ENCODE results near the gene SV2B. TPM values are rescaled to one million over a fixed set of nuclear protein-coding genes. Genes with fewer than 3 reads are reported as not detected.
A peak's percentile ranks its signal among the peaks of the same experiment; 100 is the strongest.

The SV2B gene
- total RNA-seq, 4 donors from 2014 or later, result 0.23 to 2.2 (median 0.62) TPM

DNA sequence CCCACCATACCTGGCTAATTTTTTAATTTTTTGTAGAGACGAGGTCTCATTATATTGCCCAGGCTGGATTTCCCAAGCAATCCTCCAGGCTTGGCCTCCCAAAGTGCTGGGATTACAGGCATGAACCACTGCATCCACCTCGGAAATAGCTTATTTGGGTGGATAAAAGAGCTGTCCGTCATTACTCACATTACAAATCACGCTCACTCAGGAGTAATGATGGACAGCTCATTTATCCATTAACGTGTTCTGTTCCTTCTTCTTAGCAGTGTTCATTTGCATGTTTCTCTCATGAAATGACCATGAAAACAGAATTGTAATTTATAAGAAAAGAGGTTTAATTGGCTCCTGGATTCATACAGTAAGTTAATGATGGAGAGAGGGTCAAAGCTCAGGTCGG is 9.8 kb downstream of the SV2B start:
- H3K27me3 ChIP-seq, result no peaks in the 10 kb centered on the region
- 83% methylated on average over 6 of the region's 6 CpGs for WGBS
- H3K9me3 ChIP-seq, result no peaks in the 10 kb centered on the region
- no peaks in the 10 kb centered on the region for H3K36me3 ChIP-seq
- no peak overlapping the region for H3K4me3 ChIP-seq
- H3K27ac ChIP-seq, result no peak overlapping the region
- H3K4me1 ChIP-seq, result no peaks in the 10 kb centered on the region
- no peak for TF ChIP-seq POLR2AphosphoS5 (IDR thresholded peaks at IDR 0.05)
- no peak for TF ChIP-seq POLR2A (IDR thresholded peaks at IDR 0.05)
- no peak for DNase-seq (ENCODE audit: low spot score in 2 of 2)

DNA sequence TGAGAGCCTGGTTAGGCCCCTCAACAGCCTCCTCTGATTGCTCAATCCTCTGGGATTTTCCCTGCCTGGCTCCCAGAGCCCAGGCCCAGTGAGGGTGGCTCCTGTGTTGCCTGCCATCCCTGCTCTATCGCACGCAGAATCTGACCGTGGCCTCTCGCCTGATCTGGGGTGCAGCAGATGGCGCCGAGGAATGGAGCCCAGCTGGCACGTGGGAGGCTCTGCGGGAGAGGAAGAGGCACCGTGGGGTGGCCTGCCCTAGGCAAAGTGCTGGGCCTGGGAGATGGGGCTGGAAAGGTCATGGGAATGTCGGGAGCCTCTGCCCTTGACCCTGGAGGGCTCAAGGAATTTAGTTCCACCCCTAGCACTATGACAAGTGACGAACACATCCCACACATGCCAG is 10.3 kb downstream of the SV2B start:
- DNase-seq (ENCODE audit: low spot score in 2 of 2), result no peak
- WGBS, result 83% methylated on average over 11 of the region's 11 CpGs
- no peaks in the 10 kb centered on the region for H3K4me1 ChIP-seq
- no peaks in the 10 kb centered on the region for H3K27me3 ChIP-seq
- no peaks in the 10 kb centered on the region for H3K36me3 ChIP-seq
- no peak overlapping the region for H3K27ac ChIP-seq
- no peaks in the 10 kb centered on the region for H3K9me3 ChIP-seq
- no peak for TF ChIP-seq POLR2AphosphoS5 (IDR thresholded peaks at IDR 0.05)
- no peak overlapping the region for H3K4me3 ChIP-seq

DNA sequence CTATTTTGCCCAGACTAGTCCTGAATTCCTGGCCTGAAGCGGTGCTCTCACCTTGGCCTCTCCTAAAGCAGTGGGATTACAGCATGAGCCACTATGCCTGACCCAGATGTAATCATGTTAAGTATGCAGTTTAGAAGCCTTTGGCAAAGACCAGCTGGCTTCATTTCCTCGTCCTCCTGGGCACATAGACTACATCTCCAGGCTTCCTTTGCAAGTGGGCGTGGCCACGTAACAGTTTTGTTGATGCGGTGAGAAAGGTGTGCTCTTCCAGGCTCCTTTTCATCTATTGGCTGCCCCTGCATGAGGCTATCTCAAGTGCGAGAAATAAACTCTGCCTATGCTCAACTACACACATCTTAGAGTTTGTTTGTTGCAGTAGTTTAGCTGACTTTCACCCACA is 13.0 kb downstream of the SV2B start:
- no peak for DNase-seq (ENCODE audit: low spot score in 2 of 2)
- WGBS, result 36% methylated on average over 6 of the region's 6 CpGs
- H3K4me3 ChIP-seq, result no peak overlapping the region
- H3K36me3 ChIP-seq, result no peaks in the 10 kb centered on the region
- no peaks in the 10 kb centered on the region for H3K9me3 ChIP-seq
- H3K4me1 ChIP-seq, result peaks cover 14% of the 10 kb centered on the region
- H3K27me3 ChIP-seq, result no peaks in the 10 kb centered on the region
- TF ChIP-seq POLR2AphosphoS5 (IDR thresholded peaks at IDR 0.05), result no peak
- TF ChIP-seq EP300 (IDR thresholded peaks at IDR 0.05), result no peak
- no peak for TF ChIP-seq POLR2A (IDR thresholded peaks at IDR 0.05)
- TF ChIP-seq, protein P1, sequence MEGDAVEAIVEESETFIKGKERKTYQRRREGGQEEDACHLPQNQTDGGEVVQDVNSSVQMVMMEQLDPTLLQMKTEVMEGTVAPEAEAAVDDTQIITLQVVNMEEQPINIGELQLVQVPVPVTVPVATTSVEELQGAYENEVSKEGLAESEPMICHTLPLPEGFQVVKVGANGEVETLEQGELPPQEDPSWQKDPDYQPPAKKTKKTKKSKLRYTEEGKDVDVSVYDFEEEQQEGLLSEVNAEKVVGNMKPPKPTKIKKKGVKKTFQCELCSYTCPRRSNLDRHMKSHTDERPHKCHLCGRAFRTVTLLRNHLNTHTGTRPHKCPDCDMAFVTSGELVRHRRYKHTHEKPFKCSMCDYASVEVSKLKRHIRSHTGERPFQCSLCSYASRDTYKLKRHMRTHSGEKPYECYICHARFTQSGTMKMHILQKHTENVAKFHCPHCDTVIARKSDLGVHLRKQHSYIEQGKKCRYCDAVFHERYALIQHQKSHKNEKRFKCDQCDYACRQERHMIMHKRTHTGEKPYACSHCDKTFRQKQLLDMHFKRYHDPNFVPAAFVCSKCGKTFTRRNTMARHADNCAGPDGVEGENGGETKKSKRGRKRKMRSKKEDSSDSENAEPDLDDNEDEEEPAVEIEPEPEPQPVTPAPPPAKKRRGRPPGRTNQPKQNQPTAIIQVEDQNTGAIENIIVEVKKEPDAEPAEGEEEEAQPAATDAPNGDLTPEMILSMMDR (IDR thresholded peaks at IDR 0.05), result no peak
- no peak overlapping the region for H3K27ac ChIP-seq

DNA sequence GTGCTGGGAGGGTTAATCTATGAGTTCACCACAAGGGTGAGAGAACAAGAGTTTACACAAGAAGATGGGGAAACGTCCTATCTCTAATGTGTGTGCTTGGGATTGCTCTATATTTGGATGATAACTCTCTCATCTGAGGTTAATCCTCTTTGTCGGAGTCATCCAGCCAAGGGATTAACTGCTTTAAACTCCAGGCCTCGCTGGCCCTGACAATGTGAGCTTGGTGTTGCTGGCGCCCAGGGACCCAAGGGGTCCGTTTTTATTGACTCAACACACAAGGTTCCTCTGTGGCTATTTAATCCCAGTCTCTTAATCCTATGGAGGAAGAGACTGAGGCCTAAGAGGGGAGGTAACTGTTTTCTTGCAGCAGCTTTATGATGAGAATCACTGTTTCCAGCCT is 14.2 kb downstream of the SV2B start:
- no peak overlapping the region for H3K27ac ChIP-seq
- 81% methylated on average over 5 of the region's 5 CpGs for WGBS
- H3K9me3 ChIP-seq, result no peaks in the 10 kb centered on the region
- H3K4me3 ChIP-seq, result no peak overlapping the region
- TF ChIP-seq, protein P1 (IDR thresholded peaks at IDR 0.05), result no peak
- TF ChIP-seq POLR2A (IDR thresholded peaks at IDR 0.05) (no peak), EP300 (IDR thresholded peaks at IDR 0.05) (no peak), POLR2AphosphoS5 (IDR thresholded peaks at IDR 0.05) (no peak)
- H3K27me3 ChIP-seq, result no peaks in the 10 kb centered on the region
- H3K4me1 ChIP-seq, result peaks cover 14% of the 10 kb centered on the region
- DNase-seq (ENCODE audit: low spot score in 2 of 2), result no peak
- no peaks in the 10 kb centered on the region for H3K36me3 ChIP-seq

DNA sequence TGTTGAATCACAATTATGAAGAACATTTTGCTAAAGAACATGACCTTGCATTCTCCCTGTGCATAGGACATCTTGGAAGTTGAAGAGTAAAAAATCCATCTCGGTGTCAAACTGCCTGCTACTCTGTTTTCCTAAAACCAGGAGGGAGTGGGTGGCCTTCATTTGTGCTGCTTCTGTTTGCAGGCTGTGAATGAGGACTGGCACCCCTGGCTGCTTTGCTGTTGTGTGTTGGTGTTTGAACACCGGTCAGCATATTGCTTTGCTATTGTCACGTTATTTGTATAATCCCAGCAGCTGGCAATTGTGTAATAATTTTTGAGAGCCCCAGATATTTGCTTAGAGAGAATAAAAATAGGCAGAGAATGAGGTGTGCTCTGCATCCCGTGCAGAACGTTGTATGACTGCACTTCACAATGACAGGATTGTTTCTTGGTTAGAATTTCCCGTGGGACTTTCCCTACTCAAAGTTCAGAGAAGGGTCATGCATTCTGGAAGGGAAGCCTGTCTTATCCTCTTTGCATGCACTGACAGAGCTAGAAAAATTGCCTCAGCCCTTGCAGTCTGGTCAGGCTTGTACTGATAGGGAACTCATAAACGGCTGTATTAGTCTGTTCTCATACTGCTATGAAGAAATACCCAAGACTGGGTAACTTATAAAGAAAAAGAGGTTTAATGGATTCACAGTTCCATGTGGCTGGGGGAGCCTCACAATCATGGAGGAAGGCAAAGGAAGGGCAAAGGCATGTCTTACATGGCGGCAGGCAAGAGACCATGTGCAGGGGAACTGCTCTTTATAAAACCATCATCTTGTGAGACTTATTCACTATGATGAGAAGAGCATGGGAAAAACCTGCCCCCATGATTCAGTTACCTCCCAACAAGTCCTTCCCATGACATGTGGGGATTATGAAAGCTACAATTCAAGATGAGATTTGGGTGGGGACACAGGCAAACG is 16.3 kb downstream of the SV2B start:
- H3K9me3 ChIP-seq, result no peaks in the 10 kb centered on the region
- 37% methylated on average over 9 of the region's 9 CpGs for WGBS

DNA sequence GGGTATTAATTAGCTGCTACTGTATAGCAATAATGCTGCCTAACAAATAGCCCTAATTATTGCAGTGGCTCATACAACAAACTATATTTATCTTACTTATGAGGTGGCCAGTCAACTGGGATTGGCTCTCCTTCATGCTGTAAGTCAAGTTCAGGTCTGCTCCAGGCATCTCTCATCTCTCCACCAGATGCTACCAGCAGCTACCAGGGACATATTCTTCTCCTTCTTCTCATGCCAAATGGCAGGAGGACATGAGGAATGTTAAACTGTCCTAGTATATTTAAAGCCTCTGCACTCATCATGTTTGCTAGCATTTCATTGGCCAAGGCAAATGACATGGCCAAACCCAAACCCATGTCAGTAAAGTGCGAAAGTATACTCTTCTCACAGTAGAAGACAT is 17.3 kb downstream of the SV2B start:
- 88% methylated on average over 1 of the region's 1 CpG for WGBS
- H3K4me3 ChIP-seq, result no peak overlapping the region
- TF ChIP-seq EP300 (IDR thresholded peaks at IDR 0.05), result no peak
- TF ChIP-seq POLR2A (IDR thresholded peaks at IDR 0.05), result no peak
- no peak for TF ChIP-seq POLR2AphosphoS5 (IDR thresholded peaks at IDR 0.05)
- TF ChIP-seq, protein P1 (IDR thresholded peaks at IDR 0.05), result no peak

More for the DNA sequence above, 16.3 kb downstream of the SV2B start:
- Histone ChIP-seq H3K4me3 (no peak overlapping the region), H3K4me1 (peaks cover 14% of the 10 kb centered on the region), H3K27me3 (no peaks in the 10 kb centered on the region), H3K36me3 (no peaks in the 10 kb centered on the region), H3K27ac (peak overlapping the region; percentile 48)
- DNase-seq (ENCODE audit: low spot score in 2 of 2), result no peak
- TF ChIP-seq POLR2AphosphoS5 (IDR thresholded peaks at IDR 0.05) (no peak), POLR2A (IDR thresholded peaks at IDR 0.05) (no peak)
- TF ChIP-seq, protein P1 (IDR thresholded peaks at IDR 0.05), result no peak

More for the DNA sequence above, 17.3 kb downstream of the SV2B start:
- Histone ChIP-seq H3K9me3 (no peaks in the 10 kb centered on the region), H3K27ac (no peak overlapping the region), H3K27me3 (no peaks in the 10 kb centered on the region), H3K4me1 (peaks cover 14% of the 10 kb centered on the region), H3K36me3 (no peaks in the 10 kb centered on the region)
- DNase-seq (ENCODE audit: low spot score in 2 of 2), result no peak
